HepG2 (cell line): ENCODE results near the gene DNAJA2. TPM values are rescaled to one million over a fixed set of nuclear protein-coding genes. Genes with fewer than 3 reads are reported as not detected.

Source experiments
- CAMTA2 ChIP-seq: sonication (generic); formaldehyde crosslinking; IDR thresholded peaks from 2 replicates; pipeline ENCODE4 v1.4.0; 2020; ENCODE audit warnings: mild to moderate bottlenecking, missing genetic modification reagents, borderline replicate concordance
- FOXJ3 ChIP-seq: sonication (generic); formaldehyde crosslinking; IDR thresholded peaks from 2 replicates; pipeline ENCODE4 v1.4.0; 2020; ENCODE audit warnings: missing genetic modification reagents, mild to moderate bottlenecking, borderline replicate concordance
- KMT2B ChIP-seq: IDR thresholded peaks from 2 replicates; pipeline ENCODE4 v1.6.1; 2016; ENCODE audit warnings: missing genetic modification reagents, missing compliant biosample characterization
- MAFG ChIP-seq: sonication (generic); formaldehyde crosslinking; IDR thresholded peaks from 2 replicates; pipeline ENCODE4 v1.5.1; 2020; ENCODE audit warnings: mild to moderate bottlenecking, missing genetic modification reagents
- NR2F6 ChIP-seq, 2 experiments: IDR thresholded peaks; 2 replicates each; pipeline ENCODE4 v1.6.1; 2016; ENCODE audit warnings: antibody characterized with exemption in 1 of 2, mild to moderate bottlenecking in 1 of 2
- SAFB2 ChIP-seq: sonication (generic); formaldehyde crosslinking; IDR thresholded peaks from 2 replicates; pipeline ENCODE4 v1.5.1; 2020; ENCODE audit warnings: missing genetic modification reagents, low read depth, mild to moderate bottlenecking, borderline replicate concordance
- ZBTB38 ChIP-seq: sonication (generic); formaldehyde crosslinking; IDR thresholded peaks from 2 replicates; pipeline ENCODE4 v1.5.1; 2020; ENCODE audit warnings: mild to moderate bottlenecking, missing genetic modification reagents
- ZFAT ChIP-seq: sonication (generic); formaldehyde crosslinking; conservative IDR thresholded peaks from 2 replicates; pipeline ENCODE4 v1.8.1; 2023; ENCODE audit warnings: missing genetic modification reagents, inconsistent platforms
- ZMAT3 ChIP-seq: sonication (generic); formaldehyde crosslinking; conservative IDR thresholded peaks from 2 replicates; pipeline ENCODE4 v1.7.0; 2021; ENCODE audit warnings: missing genetic modification reagents
- ZNF17 ChIP-seq: sonication (generic); formaldehyde crosslinking; IDR thresholded peaks from 2 replicates; pipeline ENCODE4 v1.5.0; 2020; ENCODE audit warnings: mild to moderate bottlenecking, missing genetic modification reagents
- ZNF207 ChIP-seq: fragments of 450-650 bp; IDR thresholded peaks from 2 replicates; pipeline ENCODE4 v1.6.1; 2016; ENCODE audit warnings: antibody characterized with exemption, borderline replicate concordance
- ZNF564 ChIP-seq: sonication (generic); formaldehyde crosslinking; IDR thresholded peaks from 2 replicates; pipeline ENCODE4 v1.8.1; 2023; ENCODE audit warnings: mild to moderate bottlenecking, missing genetic modification reagents
- polyA plus RNA-seq, 8 experiments: library from polyadenylated mRNA; depleted of rRNA in 3 of 8; stranded (reverse) in 7 of 8; unstranded in 1 of 8; fragments of >200 nt; fragmentation: Illumina TruSeq in 4 of 8; extraction: Trizol in 4 of 8; gene quantifications; 2 replicates each; pipeline versions ENCODE4 v1.2.1 to v1.2.3, GENCODE V29; 2011 to 2016; ENCODE audit warnings: low read depth in 4 of 8, missing spikeins in 1 of 8, mixed read lengths in 1 of 8; ENCODE audit not compliant: insufficient read depth in 1 of 8
- total RNA-seq, 5 experiments: library from RNA; depleted of rRNA; stranded (reverse); fragments of >200 nt; fragmentation: Illumina TruSeq; extraction: Trizol; gene quantifications; 2 replicates each; pipeline ENCODE4 v1.2.3, GENCODE V29; 2016; ENCODE audit warnings: low read depth in 1 of 5
- TF ChIP-seq, protein P1 (sequence below): IDR thresholded peaks from 2 replicates; pipeline ENCODE4 v1.6.1; 2018; ENCODE audit warnings: missing genetic modification reagents
- TF ChIP-seq, protein P2 (sequence below): sonication (generic); formaldehyde crosslinking; IDR thresholded peaks from 2 replicates; pipeline ENCODE4 v1.4.0; 2020; ENCODE audit warnings: mild to moderate bottlenecking, low read depth, missing genetic modification reagents
- TF ChIP-seq, protein P3 (sequence below): sonication (generic); formaldehyde crosslinking; IDR thresholded peaks from 2 replicates; pipeline ENCODE4 v1.5.1; 2020; ENCODE audit warnings: mild to moderate bottlenecking, missing genetic modification reagents, borderline replicate concordance

Gene DNAJA2
- total and polyA plus RNA-seq, 2 of the 13 experiments (the other 11 are each of a cell fraction or from before 2014, with no cell fraction given): 25.4 to 176 TPM

DNA sequence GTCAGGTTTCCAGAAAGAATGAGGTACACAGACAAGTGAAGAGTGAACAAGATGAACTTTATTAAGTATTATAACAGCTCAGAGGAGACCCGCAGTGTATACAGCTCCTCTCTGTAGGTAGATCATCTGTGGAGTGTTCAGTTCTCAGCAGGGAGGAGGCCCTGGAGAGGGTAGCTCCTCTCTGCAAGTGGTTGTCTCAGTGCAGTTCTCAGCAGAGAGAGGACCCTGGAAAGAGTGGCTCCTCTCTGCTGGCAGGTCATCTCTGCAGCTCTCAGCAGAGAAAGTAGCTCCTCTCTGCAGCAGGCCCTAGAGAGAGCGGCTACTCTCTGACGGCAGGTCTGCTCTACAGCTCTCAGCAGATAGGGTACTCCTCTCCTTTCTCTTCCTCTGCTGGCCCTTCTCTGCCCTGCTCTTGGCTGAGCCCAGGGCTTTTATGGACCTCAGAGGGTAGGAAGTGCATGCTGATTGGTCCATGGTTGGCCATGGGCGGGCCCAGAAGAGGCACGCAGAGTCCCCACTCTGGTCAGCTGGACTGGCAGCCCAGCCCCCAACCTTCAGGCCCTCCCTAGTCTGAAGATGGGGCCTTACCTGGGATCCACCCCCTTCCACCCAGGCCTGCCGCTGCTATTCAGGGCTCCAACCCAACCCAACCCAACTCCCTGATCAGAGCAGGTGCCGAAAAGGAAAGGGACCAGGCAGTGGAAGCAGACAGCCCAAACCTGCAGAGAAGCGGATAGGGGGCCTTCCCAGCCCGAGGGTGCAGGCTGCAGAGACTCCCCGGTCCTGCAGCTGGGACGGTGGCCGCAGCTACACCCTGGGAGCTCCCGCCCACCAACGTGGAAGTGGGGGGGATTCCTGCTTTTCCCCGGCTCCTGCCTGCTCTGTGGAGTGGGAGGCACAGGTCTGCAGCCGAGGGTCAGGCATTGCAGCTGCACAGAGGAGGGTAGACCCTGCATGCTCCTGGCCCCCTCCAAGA lies 18.5 kb upstream of the DNAJA2 start (continued):
- TF ChIP-seq, protein P1, sequence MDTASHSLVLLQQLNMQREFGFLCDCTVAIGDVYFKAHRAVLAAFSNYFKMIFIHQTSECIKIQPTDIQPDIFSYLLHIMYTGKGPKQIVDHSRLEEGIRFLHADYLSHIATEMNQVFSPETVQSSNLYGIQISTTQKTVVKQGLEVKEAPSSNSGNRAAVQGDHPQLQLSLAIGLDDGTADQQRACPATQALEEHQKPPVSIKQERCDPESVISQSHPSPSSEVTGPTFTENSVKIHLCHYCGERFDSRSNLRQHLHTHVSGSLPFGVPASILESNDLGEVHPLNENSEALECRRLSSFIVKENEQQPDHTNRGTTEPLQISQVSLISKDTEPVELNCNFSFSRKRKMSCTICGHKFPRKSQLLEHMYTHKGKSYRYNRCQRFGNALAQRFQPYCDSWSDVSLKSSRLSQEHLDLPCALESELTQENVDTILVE: no peak
- TF ChIP-seq FOXJ3 (CRISPR knock-in tag) (no peak), ZMAT3 (0 out of 2 replicates have a peak, but pooled peaks have one; percentile 19), ZNF207 (no peak), KMT2B (no peak), SAFB2 (CRISPR knock-in tag) (no peak), ZBTB38 (CRISPR knock-in tag) (no peak), ZNF17 (CRISPR knock-in tag) (no peak), NR2F6 (IDR thresholded peaks at IDR 0.05) (no peak), NR2F6 (CRISPR knock-in tag; IDR thresholded peaks at IDR 0.05) (no peak), ZFAT (CRISPR knock-in tag) (no peak), ZNF564 (CRISPR knock-in tag) (no peak), MAFG (CRISPR knock-in tag) (no peak), CAMTA2 (CRISPR knock-in tag) (no peak)
- TF ChIP-seq, protein P2, sequence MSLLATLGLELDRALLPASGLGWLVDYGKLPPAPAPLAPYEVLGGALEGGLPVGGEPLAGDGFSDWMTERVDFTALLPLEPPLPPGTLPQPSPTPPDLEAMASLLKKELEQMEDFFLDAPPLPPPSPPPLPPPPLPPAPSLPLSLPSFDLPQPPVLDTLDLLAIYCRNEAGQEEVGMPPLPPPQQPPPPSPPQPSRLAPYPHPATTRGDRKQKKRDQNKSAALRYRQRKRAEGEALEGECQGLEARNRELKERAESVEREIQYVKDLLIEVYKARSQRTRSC (CRISPR knock-in tag): no peak
- TF ChIP-seq, protein P3, sequence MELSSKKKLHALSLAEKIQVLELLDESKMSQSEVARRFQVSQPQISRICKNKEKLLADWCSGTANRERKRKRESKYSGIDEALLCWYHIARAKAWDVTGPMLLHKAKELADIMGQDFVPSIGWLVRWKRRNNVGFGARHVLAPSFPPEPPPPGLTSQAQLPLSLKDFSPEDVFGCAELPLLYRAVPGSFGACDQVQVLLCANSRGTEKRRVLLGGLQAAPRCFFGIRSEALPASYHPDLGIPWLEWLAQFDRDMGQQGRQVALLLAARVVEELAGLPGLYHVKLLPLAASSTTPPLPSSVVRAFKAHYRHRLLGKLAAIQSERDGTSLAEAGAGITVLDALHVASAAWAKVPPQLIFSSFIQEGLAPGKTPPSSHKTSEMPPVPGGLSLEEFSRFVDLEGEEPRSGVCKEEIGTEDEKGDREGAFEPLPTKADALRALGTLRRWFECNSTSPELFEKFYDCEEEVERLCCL (CRISPR knock-in tag): no peak
